Glutamatergic neuron (in vitro differentiated cells): ENCODE measurements around the gene CTNNA2. TPM values are rescaled to one million over a fixed set of nuclear protein-coding genes. Genes with fewer than 3 reads are reported as not detected.

Experiments used
- DNase-seq: peaks from one replicate; pipeline ENCODE4 v3.0.0; 2022
- H3K27ac Mint-ChIP-seq: one replicate; pipeline ENCODE4 v1.8.0; 2020; ENCODE audit warnings: mild to moderate bottlenecking, mixed read lengths, inconsistent platforms; ENCODE audit not compliant: unreplicated experiment
- H3K27me3 Mint-ChIP-seq: one replicate; pipeline ENCODE4 v1.8.0; 2020; ENCODE audit warnings: mild to moderate bottlenecking, moderate library complexity, mixed read lengths, inconsistent platforms; ENCODE audit not compliant: unreplicated experiment
- H3K36me3 Mint-ChIP-seq: one replicate; pipeline ENCODE4 v1.8.0; 2020; ENCODE audit warnings: mild to moderate bottlenecking, mixed read lengths, inconsistent platforms; ENCODE audit not compliant: unreplicated experiment
- H3K4me1 Mint-ChIP-seq: one replicate; pipeline ENCODE4 v1.8.0; 2020; ENCODE audit warnings: mild to moderate bottlenecking, low read depth, mixed read lengths, inconsistent platforms; ENCODE audit not compliant: unreplicated experiment
- H3K4me3 Mint-ChIP-seq: one replicate; pipeline ENCODE4 v1.8.0; 2020; ENCODE audit warnings: mild to moderate bottlenecking, mixed read lengths, inconsistent platforms; ENCODE audit not compliant: unreplicated experiment
- H3K9me3 Mint-ChIP-seq: one replicate; pipeline ENCODE4 v1.8.0; 2020; ENCODE audit warnings: mild to moderate bottlenecking, moderate library complexity, mixed read lengths, inconsistent platforms; ENCODE audit not compliant: unreplicated experiment
- CTCF ChIP-seq: fragments of 200-600 bp; sonication (generic); IDR thresholded peaks from one replicate; pipeline ENCODE4 v1.5.0; 2021; ENCODE audit not compliant: partially characterized antibody, unreplicated experiment
- total RNA-seq: library from RNA; stranded (reverse); fragmentation: NEBNext Ultra II Directional; extraction: Animal tissue kit (Norgen Biotek cat#: 25700); gene quantifications from one replicate; pipeline ENCODE4 v1.2.1, GENCODE V29; 2021; ENCODE audit not compliant: unreplicated experiment

Gene CTNNA2
- total RNA-seq, 1 donor from 2014 or later, result 76.2 TPM

- DNase-seq, result no peak
- H3K27ac Mint-ChIP-seq, result no peak overlapping the region
- no peaks in the 10 kb centered on the region for H3K36me3 Mint-ChIP-seq
- no peak overlapping the region for H3K4me3 Mint-ChIP-seq
- no peak for TF ChIP-seq CTCF
- peaks cover 2% of the 10 kb centered on the region for H3K27me3 Mint-ChIP-seq
- H3K9me3 Mint-ChIP-seq, result peaks cover 11% of the 10 kb centered on the region
- H3K4me1 Mint-ChIP-seq, result peaks cover 33% of the 10 kb centered on the region
Measured at GRCh38 chr2:80075719-80076118, 562.9 kb downstream of the CTNNA2 start.

GRCh38 chr2:80078290-80079036 is 565.6 kb downstream of the CTNNA2 start:
- DNase-seq, result no peak
- peaks cover 25% of the 10 kb centered on the region for H3K4me1 Mint-ChIP-seq
- no peak overlapping the region for H3K27ac Mint-ChIP-seq
- TF ChIP-seq CTCF, result no peak
- no peaks in the 10 kb centered on the region for H3K36me3 Mint-ChIP-seq
- H3K4me3 Mint-ChIP-seq, result no peak overlapping the region
- peaks cover 4% of the 10 kb centered on the region for H3K27me3 Mint-ChIP-seq
- peaks cover 7% of the 10 kb centered on the region for H3K9me3 Mint-ChIP-seq

- no peak for TF ChIP-seq CTCF
- H3K4me3 Mint-ChIP-seq, result no peak overlapping the region
- no peaks in the 10 kb centered on the region for H3K36me3 Mint-ChIP-seq
- peaks cover 7% of the 10 kb centered on the region for H3K9me3 Mint-ChIP-seq
- peaks cover 10% of the 10 kb centered on the region for H3K4me1 Mint-ChIP-seq
- peaks cover 4% of the 10 kb centered on the region for H3K27me3 Mint-ChIP-seq
- no peak for DNase-seq
- no peak overlapping the region for H3K27ac Mint-ChIP-seq
Measured at GRCh38 chr2:80080957-80081356, 568.1 kb downstream of the CTNNA2 start.

- Mint-ChIP-seq H3K27ac (no peak overlapping the region), H3K9me3 (no peaks in the 10 kb centered on the region), H3K4me3 (no peak overlapping the region), H3K36me3 (no peaks in the 10 kb centered on the region), H3K27me3 (peaks cover under 1% of the 10 kb centered on the region), H3K4me1 (peaks cover 3% of the 10 kb centered on the region)
- DNase-seq, result no peak
- no peak for TF ChIP-seq CTCF
Measured at GRCh38 chr2:80086831-80087230, 574.0 kb downstream of the CTNNA2 start.

GRCh38 chr2:80091237-80091636 is 578.4 kb downstream of the CTNNA2 start:
- no peak overlapping the region for H3K4me3 Mint-ChIP-seq
- no peak for DNase-seq
- H3K27me3 Mint-ChIP-seq, result no peaks in the 10 kb centered on the region
- no peak for TF ChIP-seq CTCF
- no peaks in the 10 kb centered on the region for H3K36me3 Mint-ChIP-seq
- H3K27ac Mint-ChIP-seq, result no peak overlapping the region
- peaks cover 1% of the 10 kb centered on the region for H3K9me3 Mint-ChIP-seq
- peaks cover 10% of the 10 kb centered on the region for H3K4me1 Mint-ChIP-seq
